Stimulated activated CD4-positive, alpha-beta T cell treated with anti-CD3 and anti-CD28 coated beads, Interleukin-4, amount 100 ng/mL, for 48 hours (primary cell): Measurements from ENCODE around the gene PUS3.

Experiments
- DNase-seq, 2 donors: peaks; one replicate each; pipeline ENCODE4 v3.0.0-alpha.2; 2020; ENCODE audit warnings: low read depth in 2 of 2

Gene PUS3, protein sequence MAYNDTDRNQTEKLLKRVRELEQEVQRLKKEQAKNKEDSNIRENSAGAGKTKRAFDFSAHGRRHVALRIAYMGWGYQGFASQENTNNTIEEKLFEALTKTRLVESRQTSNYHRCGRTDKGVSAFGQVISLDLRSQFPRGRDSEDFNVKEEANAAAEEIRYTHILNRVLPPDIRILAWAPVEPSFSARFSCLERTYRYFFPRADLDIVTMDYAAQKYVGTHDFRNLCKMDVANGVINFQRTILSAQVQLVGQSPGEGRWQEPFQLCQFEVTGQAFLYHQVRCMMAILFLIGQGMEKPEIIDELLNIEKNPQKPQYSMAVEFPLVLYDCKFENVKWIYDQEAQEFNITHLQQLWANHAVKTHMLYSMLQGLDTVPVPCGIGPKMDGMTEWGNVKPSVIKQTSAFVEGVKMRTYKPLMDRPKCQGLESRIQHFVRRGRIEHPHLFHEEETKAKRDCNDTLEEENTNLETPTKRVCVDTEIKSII

DNA sequence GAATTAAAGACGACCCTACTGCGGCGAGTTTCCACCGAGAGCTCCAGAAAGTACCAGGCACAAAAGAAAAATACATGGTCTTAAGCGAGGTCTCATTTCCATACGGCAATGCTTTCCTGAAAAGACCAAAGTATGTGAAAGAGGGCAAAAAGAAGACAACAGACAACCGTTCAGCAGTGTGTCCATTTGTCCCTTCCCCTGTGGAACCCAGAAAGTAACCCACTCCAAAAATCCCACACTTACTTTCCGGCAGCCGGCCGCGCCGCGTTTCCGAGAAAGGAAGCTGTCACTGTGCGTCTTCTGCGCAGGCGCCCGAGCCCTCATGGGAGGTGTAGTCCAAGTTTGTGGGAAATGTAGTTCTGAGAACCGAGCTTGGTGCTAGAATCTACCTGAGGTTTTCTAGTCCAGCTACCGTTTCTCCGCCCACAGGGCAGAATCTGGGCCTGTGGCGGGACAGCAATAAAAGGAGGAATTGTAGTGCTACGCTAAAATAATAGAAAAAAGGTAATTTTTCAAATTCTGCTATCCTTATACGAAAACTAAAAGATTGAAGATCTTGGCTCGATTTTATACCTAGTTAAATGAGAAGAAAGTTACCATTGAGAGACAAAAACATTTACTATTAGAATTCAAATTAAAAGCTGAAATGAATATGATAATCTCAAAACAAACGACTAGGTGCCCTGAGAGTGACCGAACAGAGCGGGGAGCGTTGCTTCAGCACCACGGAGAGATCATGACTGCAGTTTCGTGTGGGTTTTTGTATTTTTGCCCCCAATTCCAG, at the start of gene PUS3:
TSS of gene PUS3 (minus strand) at position 280 of the 784 bp plus-strand sequence. CDS start 6,922 bp downstream, outside the sequence.
- peak; percentile 84 to 89 for DNase-seq

DNA sequence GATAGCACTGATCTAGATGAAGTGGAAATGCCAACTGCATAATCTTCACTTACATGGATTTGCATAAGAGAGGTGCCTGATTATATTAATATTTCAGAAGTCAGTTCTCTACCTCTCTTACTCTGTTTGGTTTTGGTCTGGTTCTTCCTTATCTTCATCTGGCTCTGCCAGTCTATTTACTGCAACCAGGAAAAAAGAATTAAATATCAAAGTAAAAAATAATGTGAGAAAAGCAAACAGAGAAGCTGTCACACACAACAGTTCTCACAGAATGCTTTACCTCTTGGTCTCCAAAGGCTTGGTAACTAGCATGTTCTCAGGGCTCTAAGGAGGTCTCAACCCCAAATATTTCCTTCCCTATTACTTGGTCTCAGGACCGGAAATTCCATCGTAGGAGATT, 49.6 kb upstream of the PUS3 start:
- DNase-seq: no peak

DNA sequence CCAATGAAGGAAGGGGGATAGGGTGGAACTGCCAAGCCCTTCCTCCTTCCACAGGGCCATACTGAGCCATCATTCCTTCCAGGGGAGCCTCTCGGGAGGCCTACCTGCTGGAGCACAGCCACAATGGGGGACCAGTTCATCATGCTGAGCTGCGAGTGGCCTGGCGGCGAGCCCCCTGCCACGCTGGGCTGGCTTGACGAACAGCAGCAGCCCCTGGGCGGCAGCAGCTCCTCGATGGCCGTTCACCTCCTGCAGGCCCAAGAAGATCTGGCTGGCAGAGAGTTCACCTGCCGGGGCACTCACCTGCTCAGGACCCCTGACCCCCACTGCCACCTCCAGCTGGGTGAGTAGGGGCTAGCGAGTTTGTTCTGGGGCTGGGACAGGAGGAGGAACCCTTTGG, 48.7 kb upstream of the PUS3 start:
- no peak for DNase-seq

DNA sequence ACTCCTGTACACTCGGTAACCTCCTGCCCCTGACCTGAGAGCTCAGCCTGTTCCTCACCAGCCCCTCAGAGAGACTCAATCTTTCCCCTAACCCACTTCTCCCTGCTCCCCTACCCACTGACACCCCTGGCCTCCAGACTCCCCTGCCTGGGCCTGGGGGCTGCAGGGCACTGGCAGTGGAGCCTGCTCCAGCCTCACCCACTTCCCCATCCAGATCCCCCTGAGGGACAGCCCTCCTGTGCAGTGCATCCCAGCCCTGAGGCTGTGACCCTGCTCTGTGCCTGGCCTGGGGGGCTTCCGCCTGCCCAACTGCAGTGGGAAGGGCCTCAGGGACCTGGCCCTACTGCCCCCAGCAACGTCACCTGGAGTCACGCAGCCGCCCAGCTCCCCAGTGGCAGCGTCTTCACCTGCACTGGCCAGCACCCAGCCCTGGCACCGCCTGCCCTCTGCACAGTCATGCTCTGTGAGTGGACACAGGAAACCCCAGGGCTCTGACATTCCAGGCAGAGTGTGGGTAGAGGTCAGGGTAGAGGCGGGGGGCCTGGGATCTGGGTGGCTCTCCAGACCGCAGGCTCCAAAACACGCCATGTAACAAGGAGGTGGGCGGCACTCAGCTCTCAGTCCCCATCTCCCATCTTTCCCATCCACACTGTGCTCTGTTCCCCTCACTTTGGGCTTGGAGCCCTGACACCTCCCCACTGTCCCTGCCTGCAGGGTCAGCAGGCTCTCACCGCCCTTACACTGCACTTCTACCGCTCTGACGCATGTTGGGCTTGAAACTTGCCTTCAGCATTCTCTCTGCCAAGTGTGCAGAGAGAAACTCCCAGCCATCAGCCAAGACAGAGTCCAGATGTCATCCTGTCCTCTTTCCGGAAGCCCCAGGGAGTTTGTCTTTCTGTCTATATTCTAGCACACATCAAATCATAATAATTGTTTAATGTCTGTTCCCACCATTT, 48.0 kb upstream of the PUS3 start:
- DNase-seq: no peak

DNA sequence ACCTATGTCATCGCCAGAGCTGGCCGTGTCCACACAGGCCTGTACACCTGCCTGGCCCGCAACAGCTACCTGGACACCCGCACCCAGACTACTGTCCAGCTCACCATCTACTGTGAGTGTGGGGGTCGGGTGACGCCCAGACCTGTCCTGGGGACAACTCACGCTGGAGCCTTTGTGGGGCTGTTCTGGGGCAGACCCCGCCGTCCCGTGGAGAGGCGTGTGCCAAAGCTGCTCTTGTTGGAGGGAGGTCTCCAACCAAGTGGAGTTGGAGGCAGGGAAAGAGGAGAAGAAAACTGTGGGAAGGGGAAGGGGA, 47.1 kb upstream of the PUS3 start:
- no peak for DNase-seq

DNA sequence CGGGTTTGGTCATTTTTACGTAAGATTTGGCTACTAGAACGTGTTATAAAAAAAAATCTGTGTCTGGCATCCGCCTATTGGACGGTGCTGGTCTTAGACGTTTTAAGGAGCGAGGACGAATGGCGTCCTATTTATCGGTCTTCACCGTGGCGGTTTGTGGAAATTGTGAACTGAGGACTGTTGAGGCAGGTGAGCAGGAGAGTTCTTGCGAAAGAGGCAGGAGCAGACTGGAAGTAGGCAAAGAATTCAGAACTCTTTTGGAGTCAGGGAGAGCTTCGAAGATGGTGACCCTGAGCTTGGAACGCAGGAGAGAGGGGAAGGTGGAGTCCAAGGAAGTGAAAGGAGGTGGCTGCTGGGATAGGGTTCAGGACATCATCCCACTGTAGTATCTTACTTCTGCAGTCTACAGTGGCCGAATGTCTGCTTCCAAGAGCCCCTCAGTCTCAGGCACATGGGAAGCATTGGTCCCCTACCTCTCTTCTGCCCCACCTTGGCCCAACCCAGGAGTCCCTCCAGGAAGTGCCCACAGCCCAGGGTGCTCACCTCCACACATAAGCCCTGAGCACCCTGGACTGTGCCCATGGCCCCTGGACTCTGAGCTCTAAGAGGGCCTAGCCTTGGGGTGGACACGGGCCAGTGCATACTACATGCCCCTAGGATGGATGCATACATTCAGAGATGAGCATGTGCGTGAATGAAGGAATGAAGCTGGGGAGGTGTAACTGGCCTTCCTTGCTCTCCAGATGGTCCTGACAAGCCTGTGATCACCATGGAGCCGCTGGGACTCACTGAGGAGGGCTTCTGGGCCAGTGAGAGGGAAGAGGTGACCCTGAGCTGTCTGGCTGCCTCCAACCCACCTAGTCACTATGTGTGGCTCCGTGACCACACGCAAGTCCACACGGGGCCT, 46.5 kb upstream of the PUS3 start:
- no peak for DNase-seq

DNA sequence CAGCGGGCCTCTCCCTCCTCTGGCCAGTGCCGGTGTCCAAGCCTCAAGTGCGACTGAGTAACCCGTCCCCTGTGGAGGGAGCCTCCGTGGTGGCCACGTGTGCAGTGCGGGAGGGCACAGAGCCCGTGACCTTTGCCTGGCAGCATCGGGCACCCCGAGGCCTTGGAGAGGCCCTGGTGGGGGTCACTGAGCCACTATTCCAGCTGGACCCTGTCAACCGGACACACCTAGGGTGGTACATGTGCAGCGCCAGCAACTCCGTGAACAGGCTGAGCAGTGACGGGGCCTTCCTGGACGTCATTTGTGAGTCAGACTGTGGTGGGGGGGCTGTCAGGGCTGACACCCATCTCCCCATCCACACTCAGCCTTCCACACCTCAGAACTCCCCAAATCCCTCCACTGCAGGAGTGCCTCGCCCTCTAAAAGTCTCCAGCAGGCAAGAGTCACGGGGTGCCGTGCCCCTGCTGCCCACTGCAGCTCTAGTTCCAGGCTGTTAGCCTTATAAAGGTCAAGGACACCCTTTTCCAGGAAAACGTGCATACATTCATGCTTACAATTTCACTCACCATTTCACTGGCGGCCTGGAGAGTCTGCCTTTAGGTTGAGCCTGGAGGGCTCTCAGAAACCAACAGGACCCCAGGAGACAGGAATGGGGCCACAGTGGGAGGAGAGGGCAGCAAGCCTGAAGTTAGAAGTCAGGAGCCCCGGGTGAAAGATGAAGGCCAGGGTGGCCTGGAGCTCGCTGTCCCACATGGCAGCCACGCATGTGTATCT, 45.5 kb upstream of the PUS3 start:
- no peak for DNase-seq

DNA sequence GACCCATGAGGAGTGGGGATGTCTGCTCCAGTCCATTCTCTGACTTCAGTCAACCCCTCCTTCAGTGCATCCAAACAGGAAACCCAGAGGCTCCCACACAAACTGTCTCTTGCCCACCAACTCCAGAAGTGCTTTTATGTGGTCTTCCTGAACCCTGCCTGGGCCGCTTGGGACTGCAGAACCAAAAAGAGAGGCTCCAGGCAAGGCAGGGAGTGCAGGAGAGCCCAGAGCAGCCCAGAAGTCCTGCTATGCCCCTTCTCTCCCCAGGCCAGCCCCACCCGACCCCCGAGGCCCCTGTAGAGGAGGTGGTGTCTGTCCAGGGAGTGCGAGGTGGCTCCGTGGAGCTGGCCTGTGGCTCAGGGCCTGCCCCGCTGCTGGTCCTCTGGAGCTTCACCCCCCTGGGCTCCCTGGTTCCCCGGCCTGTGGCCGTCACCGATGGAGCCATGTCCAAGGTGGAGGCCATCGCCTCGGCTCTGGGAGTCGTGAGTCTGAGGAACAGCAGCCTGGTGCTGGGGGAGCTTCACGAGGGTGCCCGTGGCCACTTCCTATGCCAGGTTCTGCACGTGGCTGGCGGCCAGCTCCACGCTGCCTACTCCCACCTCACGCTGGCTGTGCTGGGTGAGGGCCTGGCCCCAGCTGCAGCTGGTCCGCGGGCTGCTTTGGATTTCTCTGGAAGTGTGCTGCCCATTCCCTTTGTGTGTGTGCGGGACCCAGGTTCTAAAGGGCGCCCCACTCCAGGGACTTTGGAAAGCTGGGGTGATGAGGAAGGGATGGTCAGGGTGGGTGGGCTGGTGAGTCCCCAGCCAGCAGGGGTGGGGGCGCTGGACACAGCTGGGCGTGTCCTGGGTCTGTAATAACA, 44.6 kb upstream of the PUS3 start:
- no peak for DNase-seq

DNA sequence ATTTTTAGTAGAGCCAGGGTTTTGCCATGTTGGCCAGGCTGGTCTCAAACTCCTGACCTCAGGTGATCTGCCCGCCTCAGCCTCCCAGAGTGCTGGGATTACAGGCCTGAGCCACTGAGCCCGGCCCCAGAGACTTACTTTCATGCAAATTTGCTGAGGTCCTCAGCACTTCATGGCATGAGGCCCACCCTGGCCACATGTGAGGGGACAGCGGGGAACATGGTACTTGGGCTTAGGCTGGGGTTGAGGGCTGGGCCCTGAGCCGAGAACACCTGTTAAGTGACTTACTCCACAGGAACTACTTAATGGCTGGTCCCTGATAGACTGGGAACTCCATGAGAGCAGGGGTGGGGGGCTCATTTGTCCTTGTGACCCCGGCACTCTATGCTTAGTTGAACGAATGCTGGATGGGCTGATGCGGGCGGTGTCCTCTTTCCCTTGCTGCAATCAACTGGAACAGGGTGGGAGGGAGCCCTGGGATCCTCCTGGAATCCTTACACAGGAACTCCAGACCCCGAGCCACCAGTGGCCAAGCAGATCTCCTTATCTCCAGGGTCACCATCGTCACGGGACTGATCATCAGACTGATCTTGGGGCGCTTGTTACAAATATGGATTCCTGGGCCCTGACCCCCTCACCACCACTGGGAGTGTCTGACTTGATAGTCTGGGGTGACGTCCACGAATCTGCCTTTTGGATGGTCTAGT, 43.9 kb upstream of the PUS3 start:
- no peak for DNase-seq

DNA sequence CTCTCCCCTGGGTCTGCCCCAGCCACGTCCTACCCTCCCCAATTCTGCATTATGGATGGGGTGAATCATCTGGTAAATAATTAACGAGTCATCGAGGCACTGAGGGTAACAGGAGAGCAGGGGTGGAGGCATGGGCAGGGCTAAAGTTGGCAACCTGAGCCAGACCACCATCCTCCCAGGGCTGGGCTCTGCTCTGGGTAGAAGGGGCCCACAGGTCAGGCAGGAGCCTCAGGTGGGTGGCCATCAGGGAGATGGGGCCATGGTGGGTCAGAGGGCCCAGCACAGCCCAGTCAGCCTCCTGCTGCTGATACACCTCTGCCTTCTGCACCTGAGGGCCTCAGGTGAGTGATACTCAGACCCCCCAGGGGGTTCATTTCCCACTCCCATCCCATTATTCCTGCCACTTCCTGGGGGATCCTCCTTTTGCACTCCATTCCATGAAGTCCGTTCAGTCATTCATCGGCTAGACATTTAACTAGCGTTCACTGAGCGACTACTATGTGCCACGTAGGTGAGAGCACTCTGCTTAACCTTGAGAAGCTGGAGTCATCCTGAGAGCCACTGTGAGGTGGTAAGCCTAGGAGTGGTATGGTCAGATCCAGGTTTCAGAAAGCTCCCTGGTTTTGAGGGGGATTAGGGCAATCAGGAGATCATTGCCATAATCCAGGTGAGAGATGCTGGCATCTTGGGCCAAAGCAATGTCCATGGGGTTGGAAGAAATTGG, 43.0 kb upstream of the PUS3 start, which contains the start of gene VSIG10L2:
TSS of gene VSIG10L2 (plus strand) at position 248 of the 724 bp plus-strand sequence. CDS start at position 260, 12 bp downstream.
- no peak for DNase-seq

DNA sequence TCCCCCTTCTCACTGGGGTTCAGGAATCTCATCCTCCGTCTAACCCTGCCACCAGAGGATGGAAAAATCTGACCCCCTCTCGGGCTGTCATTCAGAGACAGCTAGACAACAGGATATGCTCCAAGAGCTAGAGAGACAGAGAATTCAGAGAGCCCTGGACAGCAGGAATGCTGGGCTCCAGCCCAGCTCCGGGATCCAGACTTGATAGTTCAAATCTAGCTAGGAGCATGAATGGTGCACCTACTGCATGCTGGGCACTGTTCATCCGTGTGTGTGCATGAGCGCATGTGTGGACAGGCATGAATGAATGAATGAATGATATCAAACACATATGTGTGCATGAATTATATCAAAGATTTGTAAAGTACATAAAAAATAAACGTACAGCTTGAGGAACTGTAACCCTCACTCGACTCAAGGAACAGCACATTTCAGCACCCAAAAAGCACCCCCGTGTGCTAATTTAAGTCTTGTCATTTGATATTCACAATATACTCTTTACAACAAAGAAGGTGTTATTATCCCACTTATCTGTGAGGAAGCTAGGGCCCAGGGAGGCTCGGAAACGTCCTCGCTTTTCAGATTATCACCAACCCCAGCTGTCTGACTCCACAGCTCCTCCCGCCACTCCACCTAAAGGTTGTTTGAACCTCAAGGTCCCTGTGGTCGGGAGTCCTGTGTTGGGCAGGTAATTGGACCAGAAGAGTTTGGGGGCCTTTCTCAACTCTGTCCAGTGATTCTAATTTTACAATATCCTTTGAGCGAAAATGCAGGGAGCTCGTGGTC, 42.2 kb upstream of the PUS3 start:
- no peak for DNase-seq

DNA sequence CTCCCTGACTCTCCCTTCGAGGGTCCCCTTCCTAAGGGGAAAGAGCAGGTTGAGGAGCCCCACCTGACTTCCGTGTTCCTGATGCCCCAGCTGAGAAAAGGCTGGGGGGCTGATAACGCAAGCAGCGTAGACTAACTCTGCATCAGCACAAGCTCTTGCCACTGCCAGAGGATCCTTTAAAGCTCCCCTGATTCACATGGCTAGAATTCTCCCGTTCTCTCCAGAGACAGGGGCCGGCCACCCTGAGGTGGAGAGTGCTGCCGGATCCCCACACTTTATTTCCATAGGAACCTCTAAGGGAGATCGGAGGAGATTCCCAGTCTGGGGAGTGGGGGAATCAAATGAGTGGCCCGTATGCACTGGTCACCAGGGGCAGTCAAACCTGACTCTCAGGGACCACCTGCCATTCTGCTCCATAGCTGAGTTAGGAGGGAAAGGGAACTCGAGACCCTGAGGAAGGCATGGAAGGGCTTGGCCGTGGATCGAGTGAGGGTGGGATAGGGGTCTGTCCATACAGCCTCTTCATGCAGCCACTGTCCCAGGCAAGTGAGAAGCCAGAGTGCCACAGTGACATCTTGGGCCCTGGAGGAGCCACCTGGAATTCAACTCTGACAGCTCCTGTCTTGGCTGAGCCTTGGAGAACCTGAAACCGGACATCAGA, 41.5 kb upstream of the PUS3 start:
- no peak for DNase-seq

DNA sequence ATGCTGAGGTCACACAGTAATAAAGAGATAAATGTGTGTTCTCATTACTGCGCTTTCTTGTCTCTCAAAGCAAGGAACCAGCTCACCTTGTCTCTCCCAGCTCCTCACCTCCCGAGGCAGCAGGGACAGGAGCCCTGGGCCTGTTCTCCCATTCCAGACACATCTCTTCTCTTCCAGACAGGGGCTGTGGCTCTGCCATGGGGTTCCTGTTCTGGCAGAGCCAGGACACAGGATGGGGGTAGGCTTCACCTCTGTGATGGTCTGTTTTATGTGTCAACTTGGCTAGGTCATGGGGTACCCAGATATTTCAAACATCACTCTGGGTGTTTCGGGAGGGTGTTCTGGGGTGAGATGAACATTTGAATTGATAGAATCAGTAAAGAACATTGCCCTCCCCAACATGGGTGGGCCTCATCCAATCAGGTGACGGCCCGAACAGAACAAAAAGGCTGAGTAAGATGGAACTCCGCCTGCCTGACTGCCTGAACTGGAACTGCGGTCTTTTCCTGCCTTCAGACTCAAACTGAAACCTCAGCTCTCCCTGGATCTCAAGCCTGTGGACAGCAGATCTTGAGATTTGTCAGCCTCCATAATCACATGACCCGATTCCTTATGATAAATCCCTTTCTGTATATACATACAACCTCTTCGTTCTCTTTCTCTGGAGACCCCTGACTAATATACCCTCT, 40.8 kb upstream of the PUS3 start:
- DNase-seq: no peak

DNA sequence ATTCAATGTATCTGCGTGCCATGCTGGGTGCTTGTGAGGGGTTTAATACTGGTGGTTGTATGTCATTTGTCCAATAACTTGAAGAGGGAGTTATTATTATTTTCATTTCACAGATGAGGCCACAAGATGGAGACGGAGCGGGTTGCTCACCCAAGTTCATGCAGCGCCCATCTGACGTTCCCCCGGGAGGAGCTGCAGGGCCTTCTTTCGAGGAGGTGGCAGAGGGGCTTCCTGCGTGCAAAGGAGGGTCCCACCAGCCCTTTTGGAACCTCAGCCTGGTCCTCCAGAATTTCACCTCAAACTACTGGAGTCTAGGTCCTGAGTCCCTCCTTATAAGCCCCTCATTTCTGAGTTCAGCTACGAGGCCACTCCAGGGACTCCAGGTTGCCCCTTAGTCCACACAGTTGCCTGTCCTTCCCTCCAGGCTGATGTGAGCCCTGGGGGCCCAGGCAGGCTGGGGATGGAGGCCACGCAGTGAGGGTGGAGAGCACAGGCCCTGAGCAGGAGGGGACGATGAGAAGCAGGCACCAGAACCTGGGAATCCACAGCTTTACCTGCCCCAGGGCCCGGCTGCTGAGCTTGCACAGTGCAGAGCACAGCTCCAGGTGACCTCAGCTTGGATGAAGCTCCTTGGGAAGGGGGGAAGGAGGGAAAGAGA, 39.9 kb upstream of the PUS3 start:
- DNase-seq: no peak
